DOHH2 (cell line): ENCODE data around the gene CRIM1.

ENCODE experiments used
- CTCF ChIP-seq: fragments of 200-600 bp; sonication (generic); IDR thresholded peaks from one replicate; pipeline ENCODE4 v1.5.1; 2014; ENCODE audit warnings: antibody characterized with exemption, mild to moderate bottlenecking, low read depth, low read length; ENCODE audit not compliant: poor library complexity, severe bottlenecking
- EZH2phosphoT487 ChIP-seq: fragments of 200-600 bp; sonication (generic); IDR thresholded peaks from 2 replicates; pipeline ENCODE4 v1.6.1; 2017; ENCODE audit warnings: borderline replicate concordance, mild to moderate bottlenecking, antibody characterized with exemption, low read length, moderate library complexity, mixed read lengths

- no peak for TF ChIP-seq CTCF
- no peak for TF ChIP-seq EZH2phosphoT487
Observed at GRCh38 chr2:36570416-36570815, 214.8 kb downstream of the CRIM1 start.
